Measurements from ENCODE around the gene ARID3C. TPM values are rescaled to one million over a fixed set of nuclear protein-coding genes. Genes with fewer than 3 reads are reported as not detected.

ARID3C gene
- total and polyA plus RNA-seq, 2 experiments from 2014 or later = 0.49 TPM; not detected in 1

- TF ChIP-seq, protein P1, sequence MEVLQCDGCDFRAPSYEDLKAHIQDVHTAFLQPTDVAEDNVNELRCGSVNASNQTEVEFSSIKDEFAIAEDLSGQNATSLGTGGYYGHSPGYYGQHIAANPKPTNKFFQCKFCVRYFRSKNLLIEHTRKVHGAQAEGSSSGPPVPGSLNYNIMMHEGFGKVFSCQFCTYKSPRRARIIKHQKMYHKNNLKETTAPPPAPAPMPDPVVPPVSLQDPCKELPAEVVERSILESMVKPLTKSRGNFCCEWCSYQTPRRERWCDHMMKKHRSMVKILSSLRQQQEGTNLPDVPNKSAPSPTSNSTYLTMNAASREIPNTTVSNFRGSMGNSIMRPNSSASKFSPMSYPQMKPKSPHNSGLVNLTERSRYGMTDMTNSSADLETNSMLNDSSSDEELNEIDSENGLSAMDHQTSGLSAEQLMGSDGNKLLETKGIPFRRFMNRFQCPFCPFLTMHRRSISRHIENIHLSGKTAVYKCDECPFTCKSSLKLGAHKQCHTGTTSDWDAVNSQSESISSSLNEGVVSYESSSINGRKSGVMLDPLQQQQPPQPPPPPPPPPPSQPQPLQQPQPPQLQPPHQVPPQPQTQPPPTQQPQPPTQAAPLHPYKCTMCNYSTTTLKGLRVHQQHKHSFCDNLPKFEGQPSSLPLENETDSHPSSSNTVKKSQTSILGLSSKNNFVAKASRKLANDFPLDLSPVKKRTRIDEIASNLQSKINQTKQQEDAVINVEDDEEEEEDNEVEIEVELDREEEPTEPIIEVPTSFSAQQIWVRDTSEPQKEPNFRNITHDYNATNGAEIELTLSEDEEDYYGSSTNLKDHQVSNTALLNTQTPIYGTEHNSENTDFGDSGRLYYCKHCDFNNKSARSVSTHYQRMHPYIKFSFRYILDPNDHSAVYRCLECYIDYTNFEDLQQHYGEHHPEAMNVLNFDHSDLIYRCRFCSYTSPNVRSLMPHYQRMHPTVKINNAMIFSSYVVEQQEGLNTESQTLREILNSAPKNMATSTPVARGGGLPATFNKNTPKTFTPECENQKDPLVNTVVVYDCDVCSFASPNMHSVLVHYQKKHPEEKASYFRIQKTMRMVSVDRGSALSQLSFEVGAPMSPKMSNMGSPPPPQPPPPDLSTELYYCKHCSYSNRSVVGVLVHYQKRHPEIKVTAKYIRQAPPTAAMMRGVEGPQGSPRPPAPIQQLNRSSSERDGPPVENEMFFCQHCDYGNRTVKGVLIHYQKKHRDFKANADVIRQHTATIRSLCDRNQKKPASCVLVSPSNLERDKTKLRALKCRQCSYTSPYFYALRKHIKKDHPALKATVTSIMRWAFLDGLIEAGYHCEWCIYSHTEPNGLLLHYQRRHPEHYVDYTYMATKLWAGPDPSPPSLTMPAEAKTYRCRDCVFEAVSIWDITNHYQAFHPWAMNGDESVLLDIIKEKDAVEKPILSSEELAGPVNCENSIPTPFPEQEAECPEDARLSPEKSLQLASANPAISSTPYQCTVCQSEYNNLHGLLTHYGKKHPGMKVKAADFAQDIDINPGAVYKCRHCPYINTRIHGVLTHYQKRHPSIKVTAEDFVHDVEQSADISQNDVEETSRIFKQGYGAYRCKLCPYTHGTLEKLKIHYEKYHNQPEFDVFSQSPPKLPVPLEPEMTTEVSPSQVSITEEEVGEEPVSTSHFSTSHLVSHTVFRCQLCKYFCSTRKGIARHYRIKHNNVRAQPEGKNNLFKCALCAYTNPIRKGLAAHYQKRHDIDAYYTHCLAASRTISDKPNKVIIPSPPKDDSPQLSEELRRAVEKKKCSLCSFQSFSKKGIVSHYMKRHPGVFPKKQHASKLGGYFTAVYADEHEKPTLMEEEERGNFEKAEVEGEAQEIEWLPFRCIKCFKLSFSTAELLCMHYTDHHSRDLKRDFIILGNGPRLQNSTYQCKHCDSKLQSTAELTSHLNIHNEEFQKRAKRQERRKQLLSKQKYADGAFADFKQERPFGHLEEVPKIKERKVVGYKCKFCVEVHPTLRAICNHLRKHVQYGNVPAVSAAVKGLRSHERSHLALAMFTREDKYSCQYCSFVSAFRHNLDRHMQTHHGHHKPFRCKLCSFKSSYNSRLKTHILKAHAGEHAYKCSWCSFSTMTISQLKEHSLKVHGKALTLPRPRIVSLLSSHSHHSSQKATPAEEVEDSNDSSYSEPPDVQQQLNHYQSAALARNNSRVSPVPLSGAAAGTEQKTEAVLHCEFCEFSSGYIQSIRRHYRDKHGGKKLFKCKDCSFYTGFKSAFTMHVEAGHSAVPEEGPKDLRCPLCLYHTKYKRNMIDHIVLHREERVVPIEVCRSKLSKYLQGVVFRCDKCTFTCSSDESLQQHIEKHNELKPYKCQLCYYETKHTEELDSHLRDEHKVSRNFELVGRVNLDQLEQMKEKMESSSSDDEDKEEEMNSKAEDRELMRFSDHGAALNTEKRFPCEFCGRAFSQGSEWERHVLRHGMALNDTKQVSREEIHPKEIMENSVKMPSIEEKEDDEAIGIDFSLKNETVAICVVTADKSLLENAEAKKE (CRISPR knock-in tag; IDR thresholded peaks at IDR 0.05) = no peak
- TF ChIP-seq ZNF331 (CRISPR knock-in tag; IDR thresholded peaks at IDR 0.05; ENCODE audit: low read depth) = no peak
These were observed 29.3 kb downstream of the ARID3C start (continued) for GRCh38 chr9:34599546-34599945.

DNA sequence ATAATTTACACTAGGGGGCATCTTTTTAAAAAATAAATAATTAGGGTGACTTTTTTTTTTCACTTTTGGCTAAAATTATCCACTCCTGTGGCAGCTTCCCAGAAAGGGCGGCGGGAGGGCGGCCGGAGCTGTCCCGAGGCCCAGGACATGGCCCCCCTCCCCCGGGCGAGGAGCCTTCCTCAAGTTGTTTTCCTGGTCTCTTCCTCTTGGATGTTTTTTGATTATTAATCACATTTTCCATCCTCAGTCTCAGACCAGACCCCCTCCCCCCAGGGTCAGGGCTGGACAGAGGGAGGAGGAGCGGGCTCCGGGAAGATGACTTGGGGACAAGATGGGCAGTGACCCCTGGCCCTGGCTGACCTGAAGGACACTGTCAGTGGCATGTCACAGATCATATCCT, 34.7 kb downstream of the ARID3C start:
- Histone ChIP-seq H3K79me2 (replicated peaks; ENCODE audit: insufficient read depth) (no peaks in the 10 kb centered on the region), H4K20me1 (replicated peaks; ENCODE audit: insufficient read depth) (no peaks in the 10 kb centered on the region; the same call in 1 of the 2 replicates), H3F3A (replicated peaks; ENCODE audit: low read depth) (no peaks in the 10 kb centered on the region), H3K27ac (ENCODE audit: low read depth) (no peak overlapping the region), H2AFZ (no peak overlapping the region), H3K27me3 (ENCODE audit: insufficient read depth) (peaks cover 64% of the 10 kb centered on the region), H3K9me2 (ENCODE audit: insufficient read depth) (no peaks in the 10 kb centered on the region), H3K4me2 (no peak overlapping the region), H3K4me3 (no peak overlapping the region), H3K36me3 (ENCODE audit: insufficient read depth) (no peaks in the 10 kb centered on the region), H3K4me1 (ENCODE audit: insufficient read depth) (peaks cover 29% of the 10 kb centered on the region; the same call in 1 of the 2 replicates)
- peaks cover 51% of the 10 kb centered on the region for H3K27me3 Mint-ChIP-seq (ENCODE audit: insufficient read depth, low read depth, poor library complexity)
- H3K27ac Mint-ChIP-seq = no peak overlapping the region
- H3K4me3 Mint-ChIP-seq = no peak overlapping the region
- DNase-seq (ENCODE audit: low spot score) = no peak
- H3K9me3 Mint-ChIP-seq = no peaks in the 10 kb centered on the region; the same call in 2 of the 3 replicates
- H3K36me3 Mint-ChIP-seq (ENCODE audit: low read depth) = no peaks in the 10 kb centered on the region
- no peak for ATAC-seq
- H3K4me1 Mint-ChIP-seq = peaks cover 17% of the 10 kb centered on the region
- TF ChIP-seq, protein P1 (CRISPR knock-in tag; IDR thresholded peaks at IDR 0.05) = no peak
- TF ChIP-seq CTCF (conservative IDR thresholded peaks at IDR 0.05; ENCODE audit: low read depth in 2 of 2) = no peak
- TF ChIP-seq NANOG (IDR thresholded peaks at IDR 0.05; ENCODE audit: borderline replicate concordance) = no peak
- no peak for TF ChIP-seq EZH2phosphoT487 (IDR thresholded peaks at IDR 0.05; ENCODE audit: unreplicated experiment)
- TF ChIP-seq JUNB (IDR thresholded peaks at IDR 0.05; ENCODE audit: unreplicated experiment) = no peak
- no peak for TF ChIP-seq POLR2AphosphoS5 (IDR thresholded peaks at IDR 0.05; ENCODE audit: low read depth)
- TF ChIP-seq ZNF331 (CRISPR knock-in tag; IDR thresholded peaks at IDR 0.05; ENCODE audit: low read depth) = no peak

Measured in GM23338 (cell line).